Measurements from ENCODE around the gene BSPRY. TPM values are rescaled to one million over a fixed set of nuclear protein-coding genes. Genes with fewer than 3 reads are reported as not detected.

Gene BSPRY
- polyA plus RNA-seq, 1 donor from 2014 or later: not detected

DNA sequence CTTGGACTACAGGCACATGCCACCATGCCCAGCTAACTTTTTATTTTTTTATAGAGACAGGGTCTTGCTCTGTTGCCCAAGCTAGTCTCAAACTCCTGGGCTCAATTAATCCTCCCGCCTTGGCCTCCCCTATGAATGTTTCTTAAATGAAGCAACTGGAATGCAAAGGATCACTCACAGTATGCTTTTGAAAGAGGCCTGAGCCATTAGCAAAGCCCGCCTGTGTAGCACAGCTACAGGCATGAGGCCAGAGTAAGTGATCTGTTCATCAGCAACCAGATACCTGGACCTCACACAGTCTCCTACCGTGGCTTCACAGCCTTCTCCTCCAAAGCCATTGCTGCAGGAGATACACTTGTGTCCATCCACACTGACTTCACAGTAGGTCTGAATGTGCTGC, 29.3 kb upstream of the BSPRY start:
- no peak overlapping the region for H3K27ac ChIP-seq (ENCODE audit: low read length)
- H3K9ac ChIP-seq (ENCODE audit: low read length): no peak overlapping the region
- H3K79me2 ChIP-seq (replicated peaks; ENCODE audit: insufficient read depth, low read length): no peaks in the 10 kb centered on the region
- TF ChIP-seq, protein P1, sequence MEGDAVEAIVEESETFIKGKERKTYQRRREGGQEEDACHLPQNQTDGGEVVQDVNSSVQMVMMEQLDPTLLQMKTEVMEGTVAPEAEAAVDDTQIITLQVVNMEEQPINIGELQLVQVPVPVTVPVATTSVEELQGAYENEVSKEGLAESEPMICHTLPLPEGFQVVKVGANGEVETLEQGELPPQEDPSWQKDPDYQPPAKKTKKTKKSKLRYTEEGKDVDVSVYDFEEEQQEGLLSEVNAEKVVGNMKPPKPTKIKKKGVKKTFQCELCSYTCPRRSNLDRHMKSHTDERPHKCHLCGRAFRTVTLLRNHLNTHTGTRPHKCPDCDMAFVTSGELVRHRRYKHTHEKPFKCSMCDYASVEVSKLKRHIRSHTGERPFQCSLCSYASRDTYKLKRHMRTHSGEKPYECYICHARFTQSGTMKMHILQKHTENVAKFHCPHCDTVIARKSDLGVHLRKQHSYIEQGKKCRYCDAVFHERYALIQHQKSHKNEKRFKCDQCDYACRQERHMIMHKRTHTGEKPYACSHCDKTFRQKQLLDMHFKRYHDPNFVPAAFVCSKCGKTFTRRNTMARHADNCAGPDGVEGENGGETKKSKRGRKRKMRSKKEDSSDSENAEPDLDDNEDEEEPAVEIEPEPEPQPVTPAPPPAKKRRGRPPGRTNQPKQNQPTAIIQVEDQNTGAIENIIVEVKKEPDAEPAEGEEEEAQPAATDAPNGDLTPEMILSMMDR (IDR thresholded peaks at IDR 0.05; ENCODE audit: poor library complexity, severe bottlenecking): no peak
- no peak for TF ChIP-seq TAF1 (IDR thresholded peaks at IDR 0.05; ENCODE audit: low read depth)
- no peak for TF ChIP-seq MXI1 (conservative IDR thresholded peaks at IDR 0.05; ENCODE audit: poor library complexity, severe bottlenecking)
- TF ChIP-seq EZH2 (IDR thresholded peaks at IDR 0.05; ENCODE audit: borderline replicate concordance, insufficient read depth, low read length, poor library complexity, severe bottlenecking): no peak
- no peak for TF ChIP-seq EP300 (conservative IDR thresholded peaks at IDR 0.05; ENCODE audit: poor library complexity, severe bottlenecking)
- no peaks in the 10 kb centered on the region for H3F3A ChIP-seq (ENCODE audit: insufficient read depth, low read length, poor library complexity, severe bottlenecking)
- no peaks in the 10 kb centered on the region for H3K27me3 ChIP-seq (ENCODE audit: insufficient read depth, low read depth, low read length)
- H3K4me2 ChIP-seq (ENCODE audit: low read length): no peak overlapping the region
- no peak overlapping the region for H2AFZ ChIP-seq (ENCODE audit: low read depth, low read length)
- H3K4me3 ChIP-seq (ENCODE audit: low read length): no peak overlapping the region
- H4K20me1 ChIP-seq (ENCODE audit: insufficient read depth): no peaks in the 10 kb centered on the region
- no peaks in the 10 kb centered on the region for H3K36me3 ChIP-seq (ENCODE audit: insufficient read depth, low read length)
- H3K9me3 ChIP-seq (ENCODE audit: low read length): no peaks in the 10 kb centered on the region
- H3K9me2 ChIP-seq (ENCODE audit: insufficient read depth, low read length): no peaks in the 10 kb centered on the region

DNA sequence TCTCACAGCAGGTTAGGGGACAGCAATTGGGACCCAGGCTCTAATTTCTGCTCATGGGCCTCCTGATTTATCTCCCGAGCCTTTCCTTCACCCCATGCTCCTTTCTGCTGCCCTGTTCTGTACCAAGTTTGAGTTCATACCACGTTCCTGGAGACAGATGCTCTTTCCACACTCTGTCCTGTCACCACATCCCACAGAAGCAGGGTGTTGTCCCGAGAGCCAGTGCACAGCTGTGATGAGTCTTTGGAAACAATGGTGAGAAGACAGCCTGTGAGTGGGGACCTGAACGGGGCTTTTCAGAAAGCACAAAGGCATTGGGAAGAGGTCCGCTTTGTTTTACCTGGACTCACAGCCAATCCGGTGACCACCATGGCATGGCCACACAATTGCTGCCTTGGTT, 26.7 kb upstream of the BSPRY start:
- Histone ChIP-seq H3K36me3 (ENCODE audit: insufficient read depth, low read length) (no peaks in the 10 kb centered on the region), H3K9me3 (ENCODE audit: low read length) (no peaks in the 10 kb centered on the region)
- no peak for TF ChIP-seq EZH2 (IDR thresholded peaks at IDR 0.05; ENCODE audit: borderline replicate concordance, insufficient read depth, low read length, poor library complexity, severe bottlenecking)
- TF ChIP-seq, protein P1 (IDR thresholded peaks at IDR 0.05; ENCODE audit: poor library complexity, severe bottlenecking): no peak
- TF ChIP-seq EP300 (conservative IDR thresholded peaks at IDR 0.05; ENCODE audit: poor library complexity, severe bottlenecking): no peak
- no peak for TF ChIP-seq TAF1 (IDR thresholded peaks at IDR 0.05; ENCODE audit: low read depth)
- TF ChIP-seq, protein P2, sequence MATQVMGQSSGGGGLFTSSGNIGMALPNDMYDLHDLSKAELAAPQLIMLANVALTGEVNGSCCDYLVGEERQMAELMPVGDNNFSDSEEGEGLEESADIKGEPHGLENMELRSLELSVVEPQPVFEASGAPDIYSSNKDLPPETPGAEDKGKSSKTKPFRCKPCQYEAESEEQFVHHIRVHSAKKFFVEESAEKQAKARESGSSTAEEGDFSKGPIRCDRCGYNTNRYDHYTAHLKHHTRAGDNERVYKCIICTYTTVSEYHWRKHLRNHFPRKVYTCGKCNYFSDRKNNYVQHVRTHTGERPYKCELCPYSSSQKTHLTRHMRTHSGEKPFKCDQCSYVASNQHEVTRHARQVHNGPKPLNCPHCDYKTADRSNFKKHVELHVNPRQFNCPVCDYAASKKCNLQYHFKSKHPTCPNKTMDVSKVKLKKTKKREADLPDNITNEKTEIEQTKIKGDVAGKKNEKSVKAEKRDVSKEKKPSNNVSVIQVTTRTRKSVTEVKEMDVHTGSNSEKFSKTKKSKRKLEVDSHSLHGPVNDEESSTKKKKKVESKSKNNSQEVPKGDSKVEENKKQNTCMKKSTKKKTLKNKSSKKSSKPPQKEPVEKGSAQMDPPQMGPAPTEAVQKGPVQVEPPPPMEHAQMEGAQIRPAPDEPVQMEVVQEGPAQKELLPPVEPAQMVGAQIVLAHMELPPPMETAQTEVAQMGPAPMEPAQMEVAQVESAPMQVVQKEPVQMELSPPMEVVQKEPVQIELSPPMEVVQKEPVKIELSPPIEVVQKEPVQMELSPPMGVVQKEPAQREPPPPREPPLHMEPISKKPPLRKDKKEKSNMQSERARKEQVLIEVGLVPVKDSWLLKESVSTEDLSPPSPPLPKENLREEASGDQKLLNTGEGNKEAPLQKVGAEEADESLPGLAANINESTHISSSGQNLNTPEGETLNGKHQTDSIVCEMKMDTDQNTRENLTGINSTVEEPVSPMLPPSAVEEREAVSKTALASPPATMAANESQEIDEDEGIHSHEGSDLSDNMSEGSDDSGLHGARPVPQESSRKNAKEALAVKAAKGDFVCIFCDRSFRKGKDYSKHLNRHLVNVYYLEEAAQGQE (IDR thresholded peaks at IDR 0.05; ENCODE audit: borderline replicate concordance): no peak
- TF ChIP-seq SMC3 (conservative IDR thresholded peaks at IDR 0.05; ENCODE audit: poor library complexity): no peak
- TF ChIP-seq MXI1 (conservative IDR thresholded peaks at IDR 0.05; ENCODE audit: poor library complexity, severe bottlenecking): no peak
- no peak for TF ChIP-seq RAD21 (conservative IDR thresholded peaks at IDR 0.05)
- no peak for TF ChIP-seq POLR2AphosphoS5 (IDR thresholded peaks at IDR 0.05)

More for the DNA sequence above, 26.7 kb upstream of the BSPRY start:
- Histone ChIP-seq H3K27me3 (ENCODE audit: insufficient read depth, low read depth, low read length) (no peaks in the 10 kb centered on the region), H3K79me2 (replicated peaks; ENCODE audit: insufficient read depth, low read length) (no peaks in the 10 kb centered on the region), H3K4me3 (ENCODE audit: low read length) (no peak overlapping the region), H3K9ac (ENCODE audit: low read length) (no peak overlapping the region), H4K20me1 (ENCODE audit: insufficient read depth) (no peaks in the 10 kb centered on the region), H3K4me2 (ENCODE audit: low read length) (no peak overlapping the region), H3K9me2 (ENCODE audit: insufficient read depth, low read length) (no peaks in the 10 kb centered on the region), H3F3A (ENCODE audit: insufficient read depth, low read length, poor library complexity, severe bottlenecking) (no peaks in the 10 kb centered on the region), H3K27ac (ENCODE audit: low read length) (no peak overlapping the region), H2AFZ (ENCODE audit: low read depth, low read length) (no peak overlapping the region)

Data from neural cell (in vitro differentiated cells).